Measurements from ENCODE around the gene MIPOL1. TPM values are rescaled to one million over a fixed set of nuclear protein-coding genes. Genes with fewer than 3 reads are reported as not detected.

MIPOL1 gene
- total RNA-seq, 6 experiments from 2014 or later: 3.0 to 5.7 (median 4.0) TPM

DNA sequence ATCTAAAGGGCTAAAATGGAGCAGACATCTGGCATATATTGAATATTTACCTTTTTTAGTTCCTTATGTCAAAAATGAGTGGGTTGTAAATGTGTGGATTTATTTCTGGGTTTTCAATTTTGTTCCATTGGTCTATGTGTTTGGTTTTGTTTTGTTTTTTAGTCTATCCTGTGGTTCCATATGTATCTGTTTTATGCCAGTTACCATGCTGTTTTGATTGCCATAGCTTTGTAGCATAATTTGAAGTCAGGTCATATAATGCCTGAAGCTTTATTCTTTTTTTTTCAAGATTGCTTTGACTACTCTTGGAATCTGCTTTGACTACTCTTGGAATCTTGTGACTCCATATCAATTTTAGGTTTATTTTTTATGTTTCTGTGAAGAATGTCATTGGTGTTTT lies 133.2 kb downstream of the MIPOL1 start:
- TF ChIP-seq POLR2A (IDR thresholded peaks at IDR 0.05): no peak
- TF ChIP-seq, protein P1, sequence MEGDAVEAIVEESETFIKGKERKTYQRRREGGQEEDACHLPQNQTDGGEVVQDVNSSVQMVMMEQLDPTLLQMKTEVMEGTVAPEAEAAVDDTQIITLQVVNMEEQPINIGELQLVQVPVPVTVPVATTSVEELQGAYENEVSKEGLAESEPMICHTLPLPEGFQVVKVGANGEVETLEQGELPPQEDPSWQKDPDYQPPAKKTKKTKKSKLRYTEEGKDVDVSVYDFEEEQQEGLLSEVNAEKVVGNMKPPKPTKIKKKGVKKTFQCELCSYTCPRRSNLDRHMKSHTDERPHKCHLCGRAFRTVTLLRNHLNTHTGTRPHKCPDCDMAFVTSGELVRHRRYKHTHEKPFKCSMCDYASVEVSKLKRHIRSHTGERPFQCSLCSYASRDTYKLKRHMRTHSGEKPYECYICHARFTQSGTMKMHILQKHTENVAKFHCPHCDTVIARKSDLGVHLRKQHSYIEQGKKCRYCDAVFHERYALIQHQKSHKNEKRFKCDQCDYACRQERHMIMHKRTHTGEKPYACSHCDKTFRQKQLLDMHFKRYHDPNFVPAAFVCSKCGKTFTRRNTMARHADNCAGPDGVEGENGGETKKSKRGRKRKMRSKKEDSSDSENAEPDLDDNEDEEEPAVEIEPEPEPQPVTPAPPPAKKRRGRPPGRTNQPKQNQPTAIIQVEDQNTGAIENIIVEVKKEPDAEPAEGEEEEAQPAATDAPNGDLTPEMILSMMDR (IDR thresholded peaks at IDR 0.05): no peak

DNA sequence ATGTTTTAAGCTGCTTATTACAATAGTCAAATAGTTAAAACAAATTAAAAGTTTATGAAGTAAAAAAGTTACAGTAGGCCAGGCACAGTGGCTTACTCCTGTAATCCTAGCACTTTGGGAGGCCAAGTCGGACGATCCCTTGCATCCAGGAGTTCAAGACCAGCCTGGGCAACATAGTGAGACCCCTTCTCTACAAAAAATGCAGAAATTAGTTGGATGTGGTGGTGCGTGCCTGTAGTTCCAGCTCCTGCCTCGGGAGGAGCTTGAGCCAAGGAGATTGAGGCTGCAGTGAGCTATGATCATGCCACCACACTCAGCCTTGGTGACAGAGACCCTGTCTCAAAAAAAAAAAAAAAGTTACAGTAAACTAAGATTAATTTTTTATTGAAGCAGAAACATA lies 142.6 kb downstream of the MIPOL1 start:
- no peaks in the 10 kb centered on the region for H3K4me1 ChIP-seq
- no peaks in the 10 kb centered on the region for H3K9me3 ChIP-seq
- intact Hi-C loops (cut with DNase I): no loop called here
- H3K4me3 ChIP-seq: no peak overlapping the region
- peak in 1 of 4 donors; percentile 23 for ATAC-seq
- 84% methylated on average over 4 of the region's 4 CpGs for WGBS (ENCODE audit: insufficient coverage, low coverage, low lambda C conversion rate, missing lambda C conversion rate)
- no peak for DNase-seq
- H3K27ac ChIP-seq: no peak overlapping the region
- no peak for TF ChIP-seq POLR2A (IDR thresholded peaks at IDR 0.05)
- TF ChIP-seq, protein P1 (IDR thresholded peaks at IDR 0.05): peak in 2 of 4 donors; percentile 19 to 20
- H3K27me3 ChIP-seq: no peaks in the 10 kb centered on the region
- H3K36me3 ChIP-seq: no peaks in the 10 kb centered on the region

More for the DNA sequence above, 133.2 kb downstream of the MIPOL1 start:
- DNase-seq (no peak), ATAC-seq (no peak)
- no peaks in the 10 kb centered on the region for H3K9me3 ChIP-seq
- H3K27ac ChIP-seq: no peak overlapping the region
- H3K4me1 ChIP-seq: peaks cover 0 to 18% (median 2%) of the 10 kb centered on the region in 4 donors
- no peaks in the 10 kb centered on the region for H3K27me3 ChIP-seq
- intact Hi-C loops (cut with DNase I): no loop called here
- H3K4me3 ChIP-seq: no peak overlapping the region
- no peaks in the 10 kb centered on the region for H3K36me3 ChIP-seq

DNA sequence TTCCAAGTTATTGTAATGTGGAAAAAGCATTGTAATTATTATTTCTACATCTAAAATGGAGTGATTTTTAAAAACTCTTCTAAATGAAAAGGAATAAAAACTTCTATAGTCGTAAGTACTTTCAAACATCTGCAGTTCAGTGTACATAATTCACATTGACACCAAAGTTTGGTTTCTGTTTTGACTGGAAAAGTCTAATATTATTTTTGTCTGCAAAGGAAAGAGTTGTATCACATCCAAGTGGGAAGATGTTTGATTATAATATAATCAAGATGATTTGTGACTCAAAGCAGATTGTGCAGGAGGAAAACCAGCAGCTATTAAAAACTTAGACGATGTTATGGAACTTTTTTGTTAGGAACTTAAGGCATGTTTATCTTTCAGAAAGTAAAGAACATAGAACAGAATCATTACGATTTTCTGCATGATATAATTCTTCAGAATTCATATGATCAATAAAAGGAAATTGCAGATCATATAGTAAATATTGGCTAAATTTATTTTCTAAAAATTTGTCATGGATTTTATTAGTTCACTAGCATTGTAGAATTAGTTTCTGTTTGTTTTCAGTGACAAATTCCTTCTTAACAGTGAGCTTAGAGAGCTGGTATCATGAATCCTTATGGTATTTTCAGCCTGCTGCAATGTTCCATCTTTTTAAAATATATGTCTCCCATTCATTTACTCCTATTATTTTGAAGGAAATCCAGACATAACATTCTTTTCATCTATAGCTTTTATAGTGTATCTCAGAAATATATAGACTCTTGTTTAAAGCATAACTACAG lies 145.8 kb downstream of the MIPOL1 start:
- H3K4me3 ChIP-seq: peak overlapping the region in 2 of 3 donors; percentile 4 to 43
- H3K27me3 ChIP-seq: no peaks in the 10 kb centered on the region
- DNase-seq (no peak), ATAC-seq (peak in 3 of 4 donors; percentile 40 to 58 (median 50))
- TF ChIP-seq, protein P1 (IDR thresholded peaks at IDR 0.05): no peak
- no peak for TF ChIP-seq POLR2A (IDR thresholded peaks at IDR 0.05)
- 16% methylated on average over 3 of the region's 3 CpGs for WGBS (ENCODE audit: insufficient coverage, low coverage, low lambda C conversion rate, missing lambda C conversion rate)
- peak overlapping the region in 1 of 3 donors; percentile 13 for H3K27ac ChIP-seq
- no peaks in the 10 kb centered on the region for H3K36me3 ChIP-seq
- H3K9me3 ChIP-seq: no peaks in the 10 kb centered on the region
- H3K4me1 ChIP-seq: no peaks in the 10 kb centered on the region
- intact Hi-C loops (cut with DNase I): no loop called here

DNA sequence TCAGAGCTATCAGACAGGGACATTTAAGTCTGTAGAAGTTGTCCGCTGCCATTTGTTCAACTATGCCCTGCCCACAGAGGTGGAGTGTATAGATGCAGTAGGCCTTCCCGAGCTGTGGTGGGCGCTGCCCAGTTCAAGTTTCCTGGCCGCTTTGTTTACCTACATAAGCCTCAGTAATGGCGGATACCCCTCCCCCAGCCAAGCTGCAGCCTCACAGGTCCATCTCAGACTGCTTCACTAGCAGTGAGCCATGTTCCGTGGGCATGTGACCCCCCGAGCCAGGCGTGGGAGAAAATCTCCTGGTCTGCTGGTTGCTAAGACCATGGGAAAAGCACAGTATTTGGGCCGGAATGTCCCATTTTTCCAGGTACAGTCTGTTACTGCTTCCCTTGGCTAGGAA lies 165.9 kb downstream of the MIPOL1 start:
- no peaks in the 10 kb centered on the region for H3K9me3 ChIP-seq
- no peaks in the 10 kb centered on the region for H3K36me3 ChIP-seq
- intact Hi-C loops (cut with DNase I): no loop called here
- 100% methylated on average over 1 of the region's 9 CpGs for WGBS (ENCODE audit: insufficient coverage, low coverage, low lambda C conversion rate, missing lambda C conversion rate)
- DNase-seq: no peak
- no peaks in the 10 kb centered on the region for H3K4me1 ChIP-seq
- H3K4me3 ChIP-seq: no peak overlapping the region
- H3K27me3 ChIP-seq: no peaks in the 10 kb centered on the region
- no peak for ATAC-seq
- TF ChIP-seq, protein P1 (IDR thresholded peaks at IDR 0.05): no peak
- TF ChIP-seq POLR2A (IDR thresholded peaks at IDR 0.05): no peak
- no peak overlapping the region for H3K27ac ChIP-seq
